Dermis blood vessel endothelial cell (primary cell): ENCODE data around the gene SERPINB8. TPM values are rescaled to one million over a fixed set of nuclear protein-coding genes. Genes with fewer than 3 reads are reported as not detected.
A peak's percentile ranks its signal among the peaks of the same experiment; 100 is the strongest.
"Not testable (repeated sequence)": the region's sequence is repeated elsewhere in the genome, so short reads cannot be mapped to it uniquely, and the experiment has no call there.

Source experiments
- DNase-seq: peaks from one replicate; pipeline ENCODE4 v3.0.0; 2010
- total RNA-seq: library from RNA; depleted of rRNA; stranded (reverse); fragments of >200 nt; gene quantifications from 2 replicates; pipeline ENCODE4 v1.2.3, GENCODE V29; 2014

Gene SERPINB8, protein sequence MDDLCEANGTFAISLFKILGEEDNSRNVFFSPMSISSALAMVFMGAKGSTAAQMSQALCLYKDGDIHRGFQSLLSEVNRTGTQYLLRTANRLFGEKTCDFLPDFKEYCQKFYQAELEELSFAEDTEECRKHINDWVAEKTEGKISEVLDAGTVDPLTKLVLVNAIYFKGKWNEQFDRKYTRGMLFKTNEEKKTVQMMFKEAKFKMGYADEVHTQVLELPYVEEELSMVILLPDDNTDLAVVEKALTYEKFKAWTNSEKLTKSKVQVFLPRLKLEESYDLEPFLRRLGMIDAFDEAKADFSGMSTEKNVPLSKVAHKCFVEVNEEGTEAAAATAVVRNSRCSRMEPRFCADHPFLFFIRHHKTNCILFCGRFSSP
- 7.1 and 11.7 TPM in 2 replicates for total RNA-seq

DNA sequence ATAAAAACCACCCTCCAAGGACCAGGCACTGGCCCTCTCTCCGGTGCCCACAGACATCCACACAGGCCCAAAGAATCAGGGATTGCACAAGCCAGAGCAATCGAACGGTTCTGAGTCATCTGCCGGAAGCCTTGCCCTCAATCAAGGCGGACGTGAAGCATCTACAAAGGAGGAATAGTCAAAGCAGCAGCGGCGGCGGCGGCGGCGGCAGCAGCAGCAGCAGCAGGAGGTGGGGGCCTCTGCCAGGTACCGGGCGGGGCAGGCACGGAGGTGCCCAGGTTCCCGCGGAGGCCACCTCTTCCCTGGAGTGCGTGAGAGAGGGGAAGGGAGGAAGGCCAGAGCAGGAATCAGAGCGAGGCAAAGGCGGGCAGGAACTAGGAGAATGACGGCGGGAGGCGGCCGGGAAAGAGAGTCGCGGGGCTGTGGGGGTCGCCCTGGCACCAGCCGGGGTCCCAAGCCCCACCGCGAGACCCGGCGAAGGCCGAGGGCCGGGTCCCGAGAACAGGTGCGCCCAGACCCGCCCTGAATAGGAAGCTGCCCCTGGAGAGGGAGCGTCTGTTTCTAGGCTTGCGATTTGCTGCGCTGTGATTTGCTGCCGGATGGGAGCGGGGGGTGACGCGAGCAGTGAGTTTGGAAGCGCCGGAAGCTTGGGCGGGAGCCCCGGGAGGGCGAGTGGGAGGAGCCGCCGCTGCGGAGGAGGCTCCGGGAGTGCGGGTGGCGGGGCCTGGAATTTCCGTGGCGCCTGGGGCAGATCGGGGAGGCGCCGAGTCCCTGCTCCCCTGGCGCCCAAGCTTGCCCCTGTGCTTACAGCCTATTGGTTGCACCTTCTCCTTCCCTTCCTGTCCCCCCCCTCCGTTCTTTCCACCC is at the start of gene SERPINB8:
TSS of gene SERPINB8 (plus strand) at position 140 of the 867 bp plus-strand sequence. CDS start 8,228 bp downstream, outside the sequence.
- DNase-seq, result peak; percentile 90

DNA sequence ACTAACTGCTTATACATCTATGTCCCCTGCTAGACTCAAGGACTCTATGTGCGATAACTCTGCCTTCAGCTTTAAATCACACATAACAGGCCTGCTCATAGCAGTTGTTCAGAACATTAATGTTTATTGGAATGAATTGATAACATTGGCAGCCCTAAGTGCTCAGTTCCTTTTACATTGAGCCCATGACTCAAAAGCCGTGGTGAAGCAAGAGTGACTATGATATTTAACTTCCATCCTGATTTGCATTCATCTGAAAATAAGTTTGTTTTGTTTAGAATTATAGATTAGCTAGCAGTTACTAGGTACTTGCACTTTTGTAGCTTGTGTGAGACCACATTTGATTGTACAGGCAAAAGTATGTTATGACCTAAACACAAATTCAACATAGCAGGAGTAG is 47.8 kb upstream of the SERPINB8 start:
- DNase-seq, result no peak

DNA sequence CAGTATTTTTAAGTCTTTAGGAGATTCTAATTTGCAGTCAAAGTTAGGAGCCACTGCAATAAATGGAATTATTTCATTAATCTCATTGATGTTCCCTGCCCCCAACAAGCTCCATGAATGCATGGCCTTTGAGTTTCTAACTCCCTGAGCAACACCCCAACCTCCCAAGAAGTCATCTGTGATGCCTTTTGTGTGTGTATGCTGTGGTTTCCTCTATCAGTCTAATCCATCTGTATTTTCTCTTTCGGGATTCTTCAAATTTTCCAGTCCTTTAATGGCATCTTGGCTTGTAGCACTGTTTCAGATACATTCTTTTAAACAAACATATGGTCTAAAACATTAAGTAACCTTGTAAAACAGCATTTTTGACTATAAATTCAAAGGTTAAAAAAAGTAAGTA is 45.3 kb upstream of the SERPINB8 start:
- no peak for DNase-seq

DNA sequence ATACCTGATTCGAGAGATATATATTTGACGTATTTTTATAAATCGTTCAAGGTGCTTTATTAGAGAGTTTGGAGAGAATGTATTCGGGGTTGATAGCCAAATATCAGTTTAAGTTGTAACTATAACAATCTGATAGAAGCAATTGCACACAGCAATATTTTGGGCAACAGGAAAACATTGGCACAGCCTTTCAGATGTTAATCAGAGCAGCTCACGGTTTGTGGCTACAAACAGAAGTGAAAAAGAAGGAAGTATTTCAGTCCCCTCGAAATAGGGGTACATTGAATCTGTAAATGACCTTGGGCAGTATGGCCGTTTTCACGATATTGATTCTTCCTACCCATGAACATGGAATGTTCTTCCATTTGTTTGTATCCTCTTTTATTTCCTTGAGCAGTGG is 41.5 kb upstream of the SERPINB8 start:
- no peak for DNase-seq

DNA sequence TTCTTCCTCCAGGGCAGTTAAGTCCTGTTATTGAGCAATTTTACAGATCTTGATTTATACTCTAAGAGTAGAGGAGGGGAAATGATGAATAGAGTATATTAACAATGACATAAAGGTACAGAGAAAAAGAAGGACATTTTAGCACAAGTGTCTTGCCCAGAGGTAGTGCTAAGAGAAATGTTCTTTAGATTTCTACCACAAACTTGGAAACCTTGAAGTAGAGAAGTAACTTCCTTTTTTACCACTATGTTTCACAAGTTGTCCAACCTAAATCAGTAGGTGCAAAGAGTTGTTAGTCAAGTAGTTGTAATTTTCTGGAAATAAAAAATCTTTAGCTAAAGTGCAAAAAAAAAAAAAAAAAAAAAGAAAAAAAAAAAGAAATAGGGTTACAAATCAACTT is 40.5 kb upstream of the SERPINB8 start:
- not testable (repeated sequence) for DNase-seq

DNA sequence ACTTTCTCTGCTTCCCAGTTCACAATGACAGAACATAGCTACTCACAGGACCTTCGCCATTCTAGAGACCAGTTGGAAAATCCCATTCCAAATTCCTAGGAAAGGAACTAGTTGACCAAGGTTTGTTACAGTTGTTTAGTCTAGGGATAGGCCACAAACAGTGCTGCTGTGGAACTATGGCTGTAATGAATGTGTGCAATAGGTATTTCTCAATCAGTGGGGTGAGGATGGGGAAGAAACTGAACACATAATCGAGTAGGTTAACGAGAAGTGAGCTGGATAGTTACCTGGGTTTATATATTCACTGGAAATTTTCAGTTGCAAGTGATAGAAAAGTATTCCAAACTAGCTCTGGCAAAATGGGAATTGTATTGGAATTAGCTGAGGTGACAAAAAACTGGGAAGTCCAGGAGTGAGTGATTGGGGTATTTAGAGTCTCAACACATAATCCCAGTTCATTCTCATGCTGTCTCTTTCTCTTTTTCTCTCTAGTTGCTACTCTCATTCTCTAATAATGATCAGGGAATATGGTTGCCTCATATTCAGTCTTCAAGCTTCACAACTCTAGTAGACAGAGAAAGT is 39.0 kb upstream of the SERPINB8 start:
- no peak for DNase-seq

DNA sequence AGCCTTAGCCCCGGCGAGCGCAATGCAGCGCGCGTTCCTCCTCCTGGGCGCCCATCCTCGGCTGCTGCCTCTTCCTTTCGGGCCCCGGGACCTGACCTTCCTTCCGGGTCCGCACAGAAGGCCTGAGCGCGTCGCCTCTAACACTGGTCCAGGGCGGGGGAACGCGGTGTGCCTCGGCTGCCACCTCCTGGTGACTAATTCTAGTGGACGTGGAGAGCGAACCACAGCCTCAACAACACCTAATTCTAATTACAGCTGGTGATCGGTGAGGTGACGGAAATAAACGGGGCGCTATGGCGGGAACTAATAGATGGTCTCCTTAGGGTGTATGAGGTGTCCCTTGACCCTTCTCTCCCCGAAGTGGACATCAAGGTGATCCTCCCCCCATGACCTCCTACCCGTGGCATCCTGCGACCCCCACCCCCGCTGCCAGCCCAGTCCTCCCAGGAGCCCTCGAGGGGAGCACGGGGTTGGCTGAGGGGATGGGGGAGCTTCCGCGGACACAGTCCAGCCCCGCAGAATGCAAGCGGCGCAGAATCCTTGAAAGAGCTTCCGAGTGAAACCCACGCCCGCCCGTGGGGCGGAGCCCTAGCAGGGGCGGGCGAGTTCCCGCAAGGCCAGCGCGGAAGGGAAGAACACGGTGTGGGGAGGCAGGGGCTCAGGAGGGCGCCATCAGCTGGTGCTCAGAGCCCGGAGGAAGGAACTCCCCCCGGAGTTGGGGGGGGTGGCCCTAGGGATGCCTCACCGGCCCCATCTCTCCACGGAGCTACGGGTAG is 33.5 kb upstream of the SERPINB8 start:
- DNase-seq, result peak; percentile 75

DNA sequence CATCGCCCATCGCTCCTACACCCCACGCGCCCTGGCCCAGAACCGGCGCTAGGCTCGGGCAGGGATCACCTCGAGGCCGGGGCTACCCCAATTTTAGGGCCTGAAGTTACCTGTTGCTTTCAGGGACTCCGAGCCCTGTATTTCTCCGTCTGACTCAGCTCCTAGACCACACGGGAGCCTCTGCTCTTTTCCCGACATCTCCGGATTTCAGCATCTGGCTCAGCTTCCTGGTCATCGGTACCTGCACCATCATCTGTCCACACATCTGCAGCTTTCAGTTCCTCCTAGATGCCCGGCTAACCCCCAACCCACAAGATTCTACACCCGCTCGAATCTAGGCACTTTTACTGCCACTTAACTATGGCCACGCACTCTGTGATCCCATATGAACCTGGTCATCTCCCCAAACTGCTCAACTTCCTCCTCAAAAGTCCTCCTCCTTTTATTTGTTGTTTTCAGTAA is 32.9 kb upstream of the SERPINB8 start:
- no peak for DNase-seq

DNA sequence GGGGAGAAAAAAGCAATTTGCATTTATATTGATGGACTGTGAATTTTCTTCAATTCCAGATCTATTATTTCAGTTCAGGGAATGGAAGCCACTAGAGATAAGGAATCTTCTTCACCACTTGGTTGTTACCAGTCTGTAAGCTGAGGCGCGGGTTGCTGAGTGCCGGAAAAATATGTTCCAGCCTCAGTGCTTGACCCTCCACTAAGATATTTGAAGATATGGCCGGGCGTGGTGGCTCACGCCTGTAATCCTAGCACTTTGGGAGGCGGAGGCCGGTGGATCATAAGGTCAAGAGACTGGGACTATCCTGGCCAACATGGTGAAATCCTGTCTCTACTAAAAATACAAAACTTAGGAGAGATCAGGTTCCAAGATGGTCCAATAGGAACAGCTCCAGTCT is 29.9 kb upstream of the SERPINB8 start:
- no peak for DNase-seq

DNA sequence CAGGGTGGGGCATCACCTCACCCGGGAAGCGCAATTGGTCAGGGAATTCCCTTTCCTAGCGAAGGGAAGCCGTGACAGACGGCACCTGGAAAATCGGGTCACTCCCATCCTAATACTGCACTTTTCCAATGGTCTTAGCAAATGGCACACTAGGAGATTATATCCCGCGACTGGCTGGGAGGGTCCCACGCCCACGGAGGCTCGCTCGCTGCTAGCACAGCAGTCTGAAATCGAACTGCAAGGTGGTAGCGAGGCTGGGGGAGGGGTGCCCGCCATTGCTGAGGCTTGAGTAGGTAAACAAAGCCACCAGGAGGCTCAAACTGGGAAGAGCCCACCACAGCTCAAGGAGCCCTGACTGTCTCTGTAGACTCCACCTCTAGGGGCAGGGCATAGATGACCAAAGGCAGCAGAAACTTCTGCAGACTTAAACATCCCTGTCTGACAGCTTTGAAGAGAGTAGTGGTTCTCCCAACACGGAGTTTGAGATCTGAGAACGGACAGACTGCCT is 29.3 kb upstream of the SERPINB8 start:
- not testable (repeated sequence) for DNase-seq

DNA sequence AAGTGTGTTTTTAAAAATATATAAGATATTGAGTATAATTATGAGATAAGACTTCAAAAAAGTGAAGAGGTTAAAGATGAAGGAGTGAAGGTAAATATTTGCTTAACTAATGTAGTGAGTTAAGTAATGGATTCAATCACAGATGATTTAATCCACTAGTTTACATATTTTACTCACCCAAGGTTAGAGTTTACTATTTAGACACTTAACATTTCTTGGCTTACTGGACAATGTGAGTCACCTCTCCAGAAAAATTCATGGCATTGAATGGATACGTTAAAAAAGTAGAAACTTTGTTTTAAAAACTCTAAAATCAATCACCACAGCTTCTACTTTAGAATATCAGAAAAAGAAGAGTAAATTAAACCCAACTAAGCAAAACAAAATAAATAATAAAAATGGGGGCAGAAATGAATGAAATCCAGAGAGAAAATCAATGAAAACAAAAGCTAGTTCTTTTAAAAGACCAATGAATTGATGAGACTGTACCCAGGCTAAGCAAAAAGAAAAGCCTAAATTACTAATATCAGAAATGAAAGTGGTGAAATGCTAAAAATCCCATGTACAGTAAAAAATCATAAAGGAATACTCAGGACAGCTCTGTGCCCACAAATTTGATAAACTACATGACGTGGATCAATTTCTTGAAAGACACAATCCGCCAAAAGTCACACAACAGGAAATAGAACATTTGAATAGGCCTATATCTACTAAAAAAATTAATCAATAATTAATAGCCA is 22.7 kb upstream of the SERPINB8 start:
- DNase-seq, result no peak

DNA sequence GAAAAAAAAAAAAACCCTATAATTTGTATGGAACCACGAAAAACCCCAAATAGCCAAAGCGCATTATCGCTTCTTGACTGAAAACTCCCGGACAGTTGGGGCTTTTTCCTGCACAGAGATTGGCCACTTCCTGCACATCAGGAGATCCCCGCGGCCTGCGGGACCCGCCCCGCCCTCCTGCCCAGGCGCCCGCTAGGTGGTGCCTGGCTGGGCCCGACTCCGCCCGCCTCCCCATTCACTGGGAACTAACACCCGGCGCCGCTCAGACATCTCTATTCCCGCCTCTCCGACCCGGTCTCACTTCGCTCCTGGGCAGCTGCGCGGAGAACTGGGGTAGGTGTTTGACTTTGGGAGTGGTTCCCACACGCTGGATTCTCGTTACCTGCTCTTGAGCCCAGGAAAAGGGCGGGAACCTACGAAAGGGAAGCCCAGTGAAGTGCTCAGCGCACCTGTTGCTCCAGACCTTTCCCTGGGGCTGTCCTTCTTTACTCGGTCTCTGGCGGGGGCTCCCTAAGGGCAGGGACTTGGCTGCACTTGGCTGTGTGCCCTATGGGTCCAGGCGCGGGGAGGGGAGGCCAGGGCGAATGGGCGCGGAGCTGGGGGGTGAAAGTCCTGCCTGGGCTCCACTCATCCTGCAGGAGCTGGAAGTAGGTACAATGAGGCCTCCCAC is 20.7 kb upstream of the SERPINB8 start, which contains the start of gene HMSD:
TSS of gene HMSD (plus strand) at position 234 of the 670 bp plus-strand sequence. CDS start 4,155 bp downstream, outside the sequence.
- DNase-seq, result peak; percentile 32

DNA sequence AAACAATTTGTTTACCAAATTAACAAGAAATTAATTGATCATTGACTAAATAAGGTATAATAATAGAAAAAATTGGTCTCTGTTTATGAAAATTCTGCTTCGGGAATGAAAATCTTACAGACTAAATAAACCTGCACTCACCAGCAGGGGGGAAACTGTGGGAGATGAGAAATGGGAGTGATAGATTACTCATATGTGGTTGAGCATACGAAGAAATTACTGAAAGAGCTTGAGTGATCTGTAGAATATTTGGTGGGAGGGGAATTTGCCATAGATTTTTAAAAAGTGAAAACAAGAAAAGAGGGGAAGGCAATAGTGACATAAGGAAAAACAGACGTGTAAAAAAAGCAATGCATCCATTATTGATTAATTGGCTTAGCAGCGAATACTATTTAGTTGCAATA is 18.6 kb upstream of the SERPINB8 start:
- DNase-seq, result no peak

DNA sequence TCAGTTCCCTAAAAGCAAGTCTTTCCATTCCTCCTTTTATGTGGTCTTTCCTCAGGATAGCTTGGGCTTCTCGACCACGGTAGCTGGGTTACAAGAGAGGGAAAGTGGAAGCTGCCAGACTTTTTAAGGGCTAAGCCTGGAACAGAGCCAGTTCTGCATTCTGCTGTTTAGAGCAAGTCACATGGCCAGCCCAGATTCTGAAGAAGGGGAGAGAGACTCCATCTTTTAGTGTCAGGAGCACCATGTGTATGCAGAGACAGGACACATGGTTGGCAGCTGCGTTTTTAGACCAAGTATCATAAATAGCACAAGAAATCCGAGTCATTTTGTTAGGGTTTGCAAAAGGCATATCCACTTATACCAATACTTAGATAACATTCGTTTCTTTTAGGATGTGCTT is 16.1 kb upstream of the SERPINB8 start:
- no peak for DNase-seq

DNA sequence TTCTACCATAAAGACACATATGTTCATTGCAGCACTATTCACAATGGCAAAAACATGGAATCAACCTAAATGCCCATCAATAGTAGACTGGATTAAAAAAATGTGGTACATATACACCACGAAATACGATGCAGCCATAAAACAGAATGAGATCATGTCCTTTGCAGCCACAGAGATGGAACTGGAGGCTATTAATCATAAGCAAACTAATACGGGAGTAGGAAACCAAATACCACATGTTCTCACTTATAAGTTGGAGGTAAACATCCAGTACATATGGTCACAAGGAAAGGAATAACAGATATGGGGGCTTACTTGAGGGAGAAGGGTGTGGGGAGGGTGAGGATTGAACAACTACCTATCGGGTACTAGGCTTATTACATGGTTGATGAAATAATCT is 13.1 kb upstream of the SERPINB8 start:
- no peak for DNase-seq

DNA sequence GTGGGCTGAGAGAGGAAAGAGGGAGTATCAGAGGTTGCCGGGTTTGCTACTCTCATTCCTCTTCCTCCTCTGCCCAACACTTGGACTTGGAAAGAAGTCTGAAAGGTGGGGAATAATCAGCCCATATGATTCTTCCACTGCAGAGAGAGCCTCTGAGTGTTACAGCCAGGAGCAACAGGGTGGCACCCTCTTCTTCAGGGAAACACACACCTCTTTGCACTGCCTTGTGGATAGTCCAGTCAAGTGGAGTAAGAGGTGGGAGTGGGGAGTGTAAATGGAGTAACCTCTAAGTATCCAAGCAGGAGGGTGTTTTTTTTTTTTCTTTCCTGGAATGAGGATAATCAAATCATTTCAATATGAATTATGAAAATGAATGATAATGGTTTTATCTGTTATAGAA is 9.0 kb upstream of the SERPINB8 start:
- no peak for DNase-seq

DNA sequence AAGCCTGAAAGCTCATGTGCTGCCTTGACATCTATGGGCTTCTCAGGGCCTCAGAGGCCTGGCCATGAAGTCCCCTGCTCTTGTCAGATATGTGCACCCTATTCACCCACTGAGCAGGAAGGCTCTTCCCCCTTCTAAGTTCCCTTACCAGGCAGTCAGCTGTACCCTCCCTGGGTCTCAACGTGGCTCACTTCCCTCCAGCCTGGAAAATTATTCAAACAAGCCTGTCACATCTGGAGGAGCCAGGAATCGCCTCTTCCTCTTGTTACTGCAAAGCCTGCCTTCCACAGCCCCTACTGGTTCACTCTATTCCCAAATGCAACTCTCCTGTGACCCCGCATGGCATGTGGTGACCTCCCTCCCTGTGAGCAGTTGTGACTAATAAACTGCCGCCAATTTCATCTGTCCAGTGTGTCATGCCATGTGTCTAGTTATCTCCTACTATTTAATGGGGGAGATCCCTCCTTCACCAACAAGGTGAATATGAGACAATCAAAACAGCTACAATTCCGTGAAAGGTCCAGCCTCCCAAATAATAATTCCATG is 8.4 kb upstream of the SERPINB8 start:
- DNase-seq, result no peak

DNA sequence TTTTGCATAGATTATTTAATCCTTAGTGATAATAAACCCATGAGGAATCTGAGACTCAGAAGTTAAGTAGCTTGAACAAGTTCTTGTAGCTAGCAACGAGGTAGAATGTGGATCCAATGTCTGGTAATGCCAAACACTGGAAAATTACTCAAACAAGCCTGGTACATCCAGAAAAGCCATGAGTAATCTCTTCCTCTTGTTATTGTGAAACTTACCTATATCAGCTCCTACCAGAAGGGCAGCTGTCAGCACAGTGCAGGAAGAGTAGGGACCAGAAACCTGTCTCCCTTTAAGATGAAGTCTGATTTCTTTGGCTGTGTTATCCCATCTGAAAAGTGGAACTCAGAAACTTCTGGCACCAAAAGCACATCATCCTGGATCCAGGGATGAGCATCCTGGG is 7.7 kb upstream of the SERPINB8 start:
- DNase-seq, result peak; percentile 15

DNA sequence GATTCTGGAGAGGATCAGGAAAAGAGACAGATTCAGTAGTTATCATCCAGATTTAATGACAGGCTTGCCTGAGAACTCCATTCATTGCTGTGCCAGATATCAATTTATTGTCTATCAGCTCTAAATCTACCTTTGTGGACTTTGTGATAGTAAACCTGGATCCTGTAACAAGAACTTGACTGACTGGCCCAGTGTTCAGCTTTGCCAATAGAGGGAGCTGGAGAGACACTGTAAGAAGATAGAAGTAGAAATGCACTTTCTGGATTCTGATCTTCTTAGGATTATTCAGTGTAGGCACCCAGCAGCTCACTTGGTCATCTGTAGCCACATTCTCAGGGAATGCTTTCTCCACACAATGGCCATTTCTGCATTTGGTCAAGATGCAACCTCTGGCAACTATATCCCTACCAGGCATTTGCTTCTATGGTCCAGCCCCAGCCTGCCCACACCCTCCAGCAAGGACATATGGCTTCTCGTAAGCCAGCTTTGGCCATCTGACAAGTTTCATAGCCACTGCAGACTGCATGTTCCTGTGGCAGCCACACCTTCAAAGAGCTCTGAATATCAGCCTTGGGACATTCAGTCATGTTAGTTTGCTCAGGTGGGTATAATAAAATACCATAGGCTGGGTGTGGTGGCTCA is 6.1 kb upstream of the SERPINB8 start:
- DNase-seq, result peak; percentile 76

DNA sequence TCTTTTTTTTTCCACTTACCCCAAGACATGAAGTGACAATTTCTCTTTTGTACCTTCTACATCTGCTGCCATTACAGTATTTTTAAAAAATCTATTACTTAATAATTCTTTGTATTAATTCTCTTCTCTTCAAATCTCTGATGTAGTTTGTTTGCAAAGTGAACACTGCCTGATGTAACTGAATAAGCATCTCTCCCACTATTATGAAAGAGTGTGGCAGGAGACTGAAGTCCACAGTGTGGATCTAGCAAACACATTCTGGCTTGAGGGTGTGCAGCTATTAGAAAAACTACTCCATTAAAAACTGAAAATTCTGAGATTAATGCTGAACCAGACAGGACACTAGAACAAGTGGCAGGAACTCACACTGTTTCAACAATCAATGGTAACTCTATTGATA is 5.0 kb upstream of the SERPINB8 start:
- DNase-seq, result no peak
